Activated T-cell treated with anti-CD3 and anti-CD28 coated beads for 48 hours (primary cell): ENCODE data around the gene CEP19.

Experiments
- DNase-seq: peaks from one replicate; pipeline ENCODE4 v3.0.0-alpha.2; 2020; ENCODE audit warnings: low read depth

The CEP19 gene

GRCh38 chr3:196708467-196708866, 3.6 kb downstream of the CEP19 start:
- DNase-seq, result no peak

DNA sequence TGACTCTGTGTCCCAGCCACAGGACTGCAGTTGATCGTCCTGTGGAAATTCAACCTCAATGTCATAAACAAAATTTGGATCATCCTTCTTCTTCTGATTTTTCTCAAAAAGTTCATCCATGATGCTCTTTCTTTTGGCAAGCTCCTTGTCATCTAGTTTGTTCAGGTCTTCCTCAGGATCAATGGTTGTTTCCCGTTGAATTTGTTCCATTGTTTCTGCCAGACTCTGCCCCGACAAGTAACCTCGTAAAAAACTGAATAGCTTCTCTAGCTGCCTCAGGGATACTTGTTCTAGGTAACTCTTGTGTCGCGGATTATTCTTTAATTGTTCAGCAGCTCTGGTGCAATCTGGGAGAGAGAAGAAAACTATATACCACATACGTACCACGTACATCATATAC, 4.5 kb downstream of the CEP19 start:
- DNase-seq, result no peak

- no peak for DNase-seq
Measured at GRCh38 chr3:196706731-196707130, 5.3 kb downstream of the CEP19 start.

DNA sequence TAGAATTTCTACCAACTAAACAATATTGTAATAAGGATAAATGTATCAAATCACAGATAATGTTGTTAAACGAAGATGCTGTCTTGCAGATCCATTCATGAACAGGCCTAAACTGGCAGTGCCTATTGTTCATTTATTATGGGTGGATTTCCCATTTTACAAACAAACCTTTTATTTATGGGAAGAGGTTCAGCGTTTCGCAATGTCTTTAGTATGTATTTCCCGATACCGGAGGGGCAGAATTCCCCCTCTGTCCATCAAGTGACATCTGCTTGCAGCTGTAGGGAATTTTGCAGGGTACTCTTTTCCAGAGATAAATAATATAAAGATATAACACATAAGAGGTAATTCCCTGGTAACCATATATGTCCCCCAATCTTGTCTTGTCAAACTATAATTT, 5.7 kb downstream of the CEP19 start:
- DNase-seq, result no peak

GRCh38 chr3:196700801-196701200, 11.2 kb downstream of the CEP19 start:
- DNase-seq, result no peak

DNA sequence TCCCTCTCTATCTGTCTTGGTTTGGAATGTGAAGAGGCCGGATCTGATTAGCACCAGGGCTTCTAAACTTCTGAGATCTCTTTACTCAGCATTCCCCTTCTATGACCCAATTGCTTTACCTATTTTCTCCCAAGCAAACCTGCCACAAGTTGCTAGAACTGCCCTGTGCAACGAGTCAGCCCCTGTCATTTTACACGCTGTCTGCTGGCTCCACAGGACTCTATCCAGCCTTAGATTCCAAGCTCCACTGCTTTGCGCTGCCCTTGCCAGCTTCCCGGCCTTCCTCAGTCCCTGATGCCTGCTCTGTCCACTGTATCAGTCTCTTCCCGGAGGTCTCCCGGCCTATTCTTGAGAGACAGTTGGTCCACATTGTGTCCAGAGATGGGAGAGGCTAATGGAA, 12.3 kb downstream of the CEP19 start:
- DNase-seq, result no peak

DNA sequence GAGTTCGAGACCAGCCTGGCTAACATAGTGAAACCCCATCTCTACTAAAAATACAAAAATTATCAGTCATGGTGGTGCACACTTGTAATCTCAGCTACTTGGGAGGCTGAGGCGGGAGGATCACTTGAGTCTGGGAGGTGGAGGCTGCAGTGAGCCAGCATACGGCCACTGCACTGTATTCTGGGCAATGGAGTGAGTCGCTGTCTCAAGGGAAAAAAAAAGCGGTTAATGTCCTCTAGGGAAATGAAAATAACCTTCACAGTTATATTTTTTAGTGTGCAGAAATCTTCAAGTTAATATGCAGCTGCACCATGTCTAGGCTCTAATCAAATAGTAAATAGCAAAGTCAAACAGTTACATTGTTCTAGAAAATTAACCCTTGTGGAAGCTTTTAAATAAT, 14.8 kb downstream of the CEP19 start:
- no peak for DNase-seq

DNA sequence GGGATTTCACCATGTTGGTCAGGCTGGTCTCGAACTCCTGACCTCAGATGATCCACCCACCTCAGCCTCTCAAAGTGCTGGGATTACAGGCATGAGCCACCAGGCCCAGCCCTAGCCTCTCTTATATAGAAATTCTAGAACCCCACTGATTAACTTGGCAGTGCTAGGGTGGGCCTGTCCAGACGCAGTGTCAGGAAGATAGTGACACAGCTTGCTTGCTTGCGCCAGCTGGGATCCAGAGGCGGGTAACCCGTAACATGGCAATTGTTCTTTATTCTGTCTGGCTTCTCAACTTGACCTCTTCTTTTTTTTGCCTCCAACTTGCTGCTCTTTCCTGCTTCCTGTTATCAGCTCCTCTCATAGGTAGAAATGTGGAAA, 16.2 kb downstream of the CEP19 start:
- no peak for DNase-seq

DNA sequence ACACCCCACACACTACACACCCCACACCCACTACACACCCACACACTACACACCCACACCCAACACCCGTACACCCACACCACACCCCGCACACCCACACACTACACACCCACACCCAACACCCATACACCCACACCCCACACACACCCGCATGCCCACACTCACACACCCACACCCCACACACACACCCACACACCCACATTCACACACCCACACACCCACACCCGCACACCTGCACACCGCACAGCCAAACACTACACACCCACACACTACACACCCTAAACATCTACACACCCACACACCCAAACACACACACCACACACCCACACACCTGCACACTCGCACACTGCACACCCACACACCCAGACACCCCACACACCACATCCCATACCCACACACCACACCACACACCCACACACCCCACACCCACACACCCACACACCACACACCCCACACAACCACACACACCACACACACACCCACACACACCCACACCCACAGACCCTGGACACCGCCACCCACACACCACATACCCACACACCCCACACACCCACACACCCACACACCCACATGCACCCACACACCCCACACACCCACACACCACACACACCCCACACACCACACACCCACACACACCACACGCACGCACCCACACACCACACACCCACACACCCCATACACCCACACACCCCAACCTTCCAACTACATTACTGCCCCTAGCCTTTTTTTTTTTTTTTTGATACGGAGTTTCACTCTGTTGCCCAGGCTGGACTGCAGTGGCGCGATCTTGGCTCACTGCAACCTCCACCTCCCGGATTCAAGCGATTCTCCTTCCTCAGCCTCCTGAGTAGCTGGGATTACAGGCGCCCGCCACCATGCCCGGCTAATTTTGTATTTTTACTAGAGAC, 16.9 kb downstream of the CEP19 start:
- no peak for DNase-seq

GRCh38 chr3:196694202-196694638, 17.8 kb downstream of the CEP19 start:
- DNase-seq, result no peak

DNA sequence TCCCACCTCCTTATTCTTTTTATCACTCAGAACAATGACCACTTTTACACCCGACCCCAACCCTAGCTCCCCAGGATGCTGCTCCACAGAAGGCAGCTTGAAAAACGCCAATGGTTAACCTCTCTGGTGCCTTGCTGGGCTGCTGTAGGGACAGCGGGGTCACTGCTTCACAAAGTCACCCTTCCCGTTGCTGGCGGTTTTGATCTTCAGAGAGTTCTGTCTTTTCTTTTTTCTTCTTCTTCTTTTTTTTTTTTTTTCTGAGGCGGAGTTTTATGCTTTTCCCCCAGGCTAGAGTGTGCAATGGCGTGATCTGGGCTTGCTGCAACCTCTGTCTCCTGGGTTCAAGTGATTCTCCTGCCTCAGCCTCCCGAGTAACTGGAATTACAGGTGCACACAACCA, 20.7 kb downstream of the CEP19 start:
- DNase-seq, result no peak

DNA sequence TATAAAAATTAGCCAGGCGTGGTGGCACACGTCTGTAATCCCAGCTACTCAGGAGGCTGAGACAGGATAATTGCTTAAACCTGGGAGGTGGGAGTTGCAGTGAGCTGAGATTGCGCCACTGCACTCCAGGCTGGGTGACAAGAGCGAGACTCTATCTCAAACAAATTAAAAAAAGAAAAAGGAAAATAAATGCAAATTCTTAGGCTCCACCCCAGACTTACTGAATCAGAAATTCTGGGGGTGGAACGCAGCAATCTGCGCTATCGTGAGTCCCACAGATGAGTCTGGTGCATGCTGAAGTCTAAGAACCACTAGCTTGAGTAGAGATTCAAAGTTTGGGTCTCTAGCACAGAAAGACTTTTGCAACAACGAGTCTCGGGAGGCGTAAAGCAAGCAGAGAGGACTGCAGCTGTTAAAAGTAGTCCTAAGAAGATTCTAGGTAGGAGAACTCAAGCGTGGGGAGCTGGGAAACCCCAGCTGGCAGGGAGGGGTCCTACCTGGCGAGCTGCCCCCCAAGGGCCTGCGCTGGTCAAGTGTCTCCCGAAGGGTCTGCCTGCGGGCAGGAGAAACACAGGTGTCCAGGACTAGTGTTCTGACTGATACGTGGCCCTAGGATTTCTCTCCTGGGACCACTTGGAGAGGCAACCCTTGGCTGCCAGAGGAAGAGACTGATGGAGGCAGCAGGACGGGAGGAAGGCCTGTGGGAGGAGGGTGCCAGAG, 21.9 kb downstream of the CEP19 start:
- DNase-seq, result no peak

- no peak for DNase-seq
Measured at GRCh38 chr3:196688349-196688748, 23.7 kb downstream of the CEP19 start.

DNA sequence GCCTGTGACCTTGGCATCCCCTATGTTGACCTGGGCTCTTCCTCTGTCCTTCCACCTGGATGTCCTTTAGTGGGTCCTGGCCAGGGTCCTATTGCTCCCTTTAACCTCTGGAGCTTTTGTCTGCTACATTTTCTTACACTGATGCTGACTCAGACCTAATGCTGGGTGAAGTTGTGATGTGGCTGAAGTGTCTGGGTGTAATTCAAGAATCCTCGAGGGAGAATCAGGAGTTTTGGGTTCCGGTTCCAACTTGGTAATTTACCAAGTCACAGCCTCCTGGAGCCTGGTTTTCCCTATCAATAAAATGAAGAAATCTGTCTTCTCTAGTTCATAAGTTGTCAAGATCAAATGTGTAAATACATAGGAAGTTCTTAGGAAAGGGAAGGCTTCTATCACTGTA, 25.6 kb downstream of the CEP19 start:
- DNase-seq, result no peak

DNA sequence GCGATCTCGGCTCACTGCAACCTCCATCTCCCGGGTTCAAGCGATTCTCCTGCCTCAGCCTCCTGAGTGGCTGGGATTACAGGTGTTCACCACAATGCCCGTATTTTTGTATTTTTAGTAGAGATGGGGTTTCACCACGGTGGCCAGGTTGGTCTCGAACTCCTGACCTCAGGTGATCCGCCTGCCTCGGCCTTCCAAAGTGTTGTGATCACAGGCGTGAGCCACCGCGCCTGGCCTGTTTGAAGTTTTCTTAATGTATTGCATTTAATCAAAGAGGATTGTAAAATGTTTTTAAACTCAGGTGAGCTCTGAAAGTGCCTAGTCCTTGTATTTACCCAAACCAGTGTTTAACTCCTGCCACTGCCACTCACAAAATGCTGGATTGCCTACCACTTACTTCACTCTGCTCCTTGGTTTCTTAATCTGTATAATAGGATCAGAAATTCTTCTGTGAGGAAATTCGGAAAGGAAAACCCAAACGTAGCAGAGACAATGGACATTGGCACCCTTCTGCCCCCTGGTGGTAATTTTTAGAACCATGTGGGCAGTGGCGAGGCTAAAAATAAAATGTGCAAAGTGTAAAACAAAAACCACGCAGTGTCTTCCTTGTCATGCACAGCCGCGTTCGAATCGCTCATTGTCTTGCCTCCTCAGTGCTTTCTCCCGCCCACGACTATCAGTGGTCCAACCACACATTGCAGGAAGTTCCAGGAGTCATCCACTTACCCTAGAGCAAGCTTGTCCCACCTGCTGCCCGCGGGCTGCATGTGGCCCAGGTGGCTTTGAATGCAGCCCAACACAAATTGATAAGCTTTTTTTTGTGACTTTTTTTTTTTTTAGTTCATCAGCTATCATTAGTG, 27.3 kb downstream of the CEP19 start:
- DNase-seq, result peak; percentile 40

- no peak for DNase-seq
Measured at GRCh38 chr3:196677931-196678330, 34.1 kb downstream of the CEP19 start.

DNA sequence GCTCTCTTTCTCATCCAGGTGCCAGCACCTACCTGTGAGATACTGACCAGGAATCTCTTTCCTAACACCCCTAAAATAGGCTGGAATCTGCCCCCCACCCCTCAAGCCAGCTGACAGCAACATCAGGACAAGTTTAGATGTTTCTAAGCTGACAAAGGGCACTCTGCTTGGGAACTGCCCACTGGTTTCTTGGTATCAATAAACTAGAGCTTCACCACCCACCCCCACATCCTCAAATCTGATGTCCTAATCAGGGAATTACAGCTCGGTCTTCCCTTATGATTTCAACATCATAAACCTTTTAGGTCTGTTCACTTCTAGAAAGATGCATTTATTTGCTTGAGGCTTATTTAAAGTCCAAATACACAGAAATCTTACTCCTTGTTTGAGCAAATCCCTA, 34.7 kb downstream of the CEP19 start:
- DNase-seq, result no peak

- DNase-seq, result no peak
Measured at GRCh38 chr3:196673632-196674031, 38.4 kb downstream of the CEP19 start.

GRCh38 chr3:196670339-196670738, 41.7 kb downstream of the CEP19 start:
- DNase-seq, result no peak

- no peak for DNase-seq
Measured at GRCh38 chr3:196667056-196667825, 44.8 kb downstream of the CEP19 start.

GRCh38 chr3:196666001-196666867, 45.8 kb downstream of the CEP19 start:
- no peak for DNase-seq
